Measurements from ENCODE around the gene NDUFC1. TPM values are rescaled to one million over a fixed set of nuclear protein-coding genes. Genes with fewer than 3 reads are reported as not detected.
"Not testable (repeated sequence)": the region's sequence is repeated elsewhere in the genome, so short reads cannot be mapped to it uniquely, and the experiment has no call there.

The NDUFC1 gene
- total and polyA plus RNA-seq, 2 of the 8 experiments (the other 6 are each of a cell fraction or from before 2014, with no cell fraction given) = 41.9 to 62.0 TPM

- not testable (repeated sequence) for H3K56ac ChIP-seq (replicated peaks; ENCODE audit: insufficient read length, low read depth, low read length); H3K4me1 ChIP-seq (replicated peaks in 1 of 4; ENCODE audit: control insufficient read depth in 3 of 4, insufficient read depth in 4 of 4, low read length in 3 of 4); H4K8ac ChIP-seq (ENCODE audit: extremely low read depth, insufficient read depth, low read length); H3K18ac ChIP-seq (ENCODE audit: extremely low read depth, low read length); DNase-seq (ENCODE audit: low read depth in 1 of 2, low spot score in 2 of 2); H3K14ac ChIP-seq (ENCODE audit: insufficient read length); H3K27ac ChIP-seq (ENCODE audit: low read depth, low read length); H2BK15ac ChIP-seq (ENCODE audit: low read length); H2BK20ac ChIP-seq (ENCODE audit: low read length); H3K79me1 ChIP-seq (ENCODE audit: low read depth, low read length); H4K91ac ChIP-seq (replicated peaks; ENCODE audit: insufficient read length, low read length); H3K23me2 ChIP-seq (ENCODE audit: low read depth, low read length); H3K4me2 ChIP-seq (ENCODE audit: insufficient read depth in 1 of 2, low read depth in 2 of 2, low read length in 2 of 2); H2BK5ac ChIP-seq (ENCODE audit: low read depth, low read length); H2AK5ac ChIP-seq (ENCODE audit: low read depth, low read length); H4K5ac ChIP-seq (ENCODE audit: insufficient read length, low read depth, low read length); H2BK12ac ChIP-seq (ENCODE audit: low read depth, low read length); H2AFZ ChIP-seq (ENCODE audit: low read length); H3K9ac ChIP-seq (replicated peaks in 1 of 4; ENCODE audit: extremely low read depth in 1 of 4, low read depth in 3 of 4, low read length in 3 of 4); H3K9me3 ChIP-seq (ENCODE audit: insufficient read depth in 2 of 2, low read depth in 1 of 2, low read length in 1 of 2); H3K4me3 ChIP-seq (ENCODE audit: extremely low read depth in 1 of 4, insufficient read depth in 2 of 4, low read depth in 3 of 4, low read length in 4 of 4); H3K36me3 ChIP-seq (ENCODE audit: control insufficient read depth in 2 of 4, insufficient read depth in 4 of 4, low read length in 3 of 4); H3K23ac ChIP-seq (ENCODE audit: insufficient read length); H2BK120ac ChIP-seq (replicated peaks; ENCODE audit: low read depth, low read length); FAIRE-seq; H3K27me3 ChIP-seq (replicated peaks in 1 of 4; ENCODE audit: control insufficient read depth in 3 of 4, extremely low read depth in 1 of 4, insufficient read depth in 3 of 4, low read length in 3 of 4); H3K4ac ChIP-seq (replicated peaks; ENCODE audit: insufficient read length, low read depth, low read length)
- ChIA-PET CTCF (ENCODE audit: partially characterized antibody) (interaction anchor here (1.5 kb wide), 1 partner anchor 27 kb away, joined by 7 read pairs; no protein-coding TSS in a partner anchor), POLR2A (ENCODE audit: partially characterized antibody) (interaction anchor here (1.5 kb wide), 1 partner anchor 22 kb away, joined by 5 read pairs; the partner anchor contains the start of gene NAA15)
- H3K79me2 ChIP-seq (ENCODE audit: control insufficient read depth in 1 of 2, insufficient read depth in 2 of 2, low read length in 2 of 2) = peaks cover 42 to 100% of the 10 kb centered on the region in 2 experiments
- peaks cover 0 to 12% of the 10 kb centered on the region in 2 experiments for H4K20me1 ChIP-seq (replicated peaks in 1 of 2; ENCODE audit: control insufficient read depth in 1 of 2, insufficient read depth in 2 of 2, low read length in 2 of 2)
- 90% methylated on average over 6 of the region's 6 CpGs; no CpG with 5 or more reads in 1 of the 2 experiments for WGBS, 2 experiments (ENCODE audit: extremely low coverage in 1 of 2, insufficient coverage in 1 of 2, insufficient read length in 1 of 2, insufficient replicate concordance in 2 of 2, low coverage in 1 of 2, low lambda C conversion rate in 2 of 2, missing lambda C conversion rate in 1 of 2)
These were observed 20.3 kb upstream of the NDUFC1 start for GRCh38 chr4:139322541-139322940.

GRCh38 chr4:139322070-139322469 is 19.8 kb upstream of the NDUFC1 start:
- not testable (repeated sequence) for H4K5ac ChIP-seq (ENCODE audit: insufficient read length, low read depth, low read length); DNase-seq (ENCODE audit: low read depth in 1 of 2, low spot score in 2 of 2)

More at GRCh38 chr4:139322070-139322469, 19.8 kb upstream of the NDUFC1 start:
- H3K14ac ChIP-seq (ENCODE audit: insufficient read length); H2BK5ac ChIP-seq (ENCODE audit: low read depth, low read length); FAIRE-seq; H3K4me1 ChIP-seq (replicated peaks in 1 of 4; ENCODE audit: control insufficient read depth in 3 of 4, insufficient read depth in 4 of 4, low read length in 3 of 4); H3K36me3 ChIP-seq (ENCODE audit: control insufficient read depth in 2 of 4, insufficient read depth in 4 of 4, low read length in 3 of 4); H3K23ac ChIP-seq (ENCODE audit: insufficient read length); H3K79me1 ChIP-seq (ENCODE audit: low read depth, low read length); H3K27me3 ChIP-seq (replicated peaks in 1 of 4; ENCODE audit: control insufficient read depth in 3 of 4, extremely low read depth in 1 of 4, insufficient read depth in 3 of 4, low read length in 3 of 4); H3K4me3 ChIP-seq (ENCODE audit: extremely low read depth in 1 of 4, insufficient read depth in 2 of 4, low read depth in 3 of 4, low read length in 4 of 4); H2AFZ ChIP-seq (ENCODE audit: low read length); H3K4me2 ChIP-seq (ENCODE audit: insufficient read depth in 1 of 2, low read depth in 2 of 2, low read length in 2 of 2); H3K23me2 ChIP-seq (ENCODE audit: low read depth, low read length); H3K9ac ChIP-seq (replicated peaks in 1 of 4; ENCODE audit: extremely low read depth in 1 of 4, low read depth in 3 of 4, low read length in 3 of 4); H2BK120ac ChIP-seq (replicated peaks; ENCODE audit: low read depth, low read length); H4K8ac ChIP-seq (ENCODE audit: extremely low read depth, insufficient read depth, low read length); H3K18ac ChIP-seq (ENCODE audit: extremely low read depth, low read length); H3K4ac ChIP-seq (replicated peaks; ENCODE audit: insufficient read length, low read depth, low read length); H4K91ac ChIP-seq (replicated peaks; ENCODE audit: insufficient read length, low read length); H3K9me3 ChIP-seq (ENCODE audit: insufficient read depth in 2 of 2, low read depth in 1 of 2, low read length in 1 of 2); H3K27ac ChIP-seq (ENCODE audit: low read depth, low read length); H3K56ac ChIP-seq (replicated peaks; ENCODE audit: insufficient read length, low read depth, low read length); H2BK20ac ChIP-seq (ENCODE audit: low read length); H2BK12ac ChIP-seq (ENCODE audit: low read depth, low read length); H2AK5ac ChIP-seq (ENCODE audit: low read depth, low read length); H2BK15ac ChIP-seq (ENCODE audit: low read length): not testable (repeated sequence)
- POLR2A ChIA-PET (ENCODE audit: partially characterized antibody) = interaction anchor here (1.5 kb wide), 1 partner anchor 21 kb away, joined by 5 read pairs; the partner anchor contains the start of gene NAA15
- CTCF ChIA-PET (ENCODE audit: partially characterized antibody) = interaction anchor here (0.6 to 1.5 kb wide), 4 partner anchors 26 to 282 kb away, joined by 3 to 7 read pairs (median 3); no protein-coding TSS in a partner anchor
- H4K20me1 ChIP-seq (replicated peaks in 1 of 2; ENCODE audit: control insufficient read depth in 1 of 2, insufficient read depth in 2 of 2, low read length in 2 of 2) = peaks cover under 1 to 12% of the 10 kb centered on the region in 2 experiments
- H3K79me2 ChIP-seq (ENCODE audit: control insufficient read depth in 1 of 2, insufficient read depth in 2 of 2, low read length in 2 of 2) = peaks cover 47 to 100% of the 10 kb centered on the region in 2 experiments
- 92% methylated on average over 1 of the region's 1 CpG; no CpG with 5 or more reads in 1 of the 2 experiments for WGBS, 2 experiments (ENCODE audit: extremely low coverage in 1 of 2, insufficient coverage in 1 of 2, insufficient read length in 1 of 2, insufficient replicate concordance in 2 of 2, low coverage in 1 of 2, low lambda C conversion rate in 2 of 2, missing lambda C conversion rate in 1 of 2)
